Central memory CD8-positive, alpha-beta T cell (primary cell): ENCODE results near the gene SKIL.

Experiments
- ATAC-seq: fragments of 150-1000 bp; cut with Tn5 transposase; replicated peaks from 2 replicates; pipeline ENCODE4 v1.10.0; 2022; ENCODE audit warnings: mild to moderate bottlenecking, moderate FRiP score, moderate number of reproducible peaks; ENCODE audit not compliant: poor library complexity, severe bottlenecking; ENCODE audit errors: extremely low read depth
- DNase-seq, 2 donors: peaks; one replicate each; pipeline ENCODE4 v3.0.0; 2021; ENCODE audit warnings: low spot score in 2 of 2
- H3K27ac Mint-ChIP-seq: one replicate; pipeline ENCODE4 v1.8.0; 2022; ENCODE audit warnings: low read depth, mild to moderate bottlenecking, moderate library complexity, mixed read lengths
- H3K27me3 Mint-ChIP-seq: one replicate; pipeline ENCODE4 v1.8.0; 2022; ENCODE audit warnings: mixed read lengths
- H3K36me3 Mint-ChIP-seq: one replicate; pipeline ENCODE4 v1.8.0; 2022; ENCODE audit warnings: mild to moderate bottlenecking, moderate library complexity, mixed read lengths; ENCODE audit not compliant: insufficient read depth
- H3K4me1 Mint-ChIP-seq: one replicate; pipeline ENCODE4 v1.8.0; 2022; ENCODE audit warnings: mixed read lengths
- H3K4me3 Mint-ChIP-seq: one replicate; pipeline ENCODE4 v1.8.0; 2022; ENCODE audit warnings: mild to moderate bottlenecking, moderate library complexity, mixed read lengths
- H3K9me3 Mint-ChIP-seq: one replicate; pipeline ENCODE4 v1.8.0; 2022; ENCODE audit warnings: mixed read lengths

SKIL gene

GRCh38 chr3:170420307-170420821, 62.8 kb downstream of the SKIL start:
- Mint-ChIP-seq H3K27ac (no peak overlapping the region), H3K4me3 (no peak overlapping the region), H3K36me3 (no peaks in the 10 kb centered on the region), H3K9me3 (no peaks in the 10 kb centered on the region), H3K27me3 (peaks cover 66% of the 10 kb centered on the region), H3K4me1 (peaks cover 5% of the 10 kb centered on the region)
- no peak for ATAC-seq
- no peak for DNase-seq

GRCh38 chr3:170421111-170421641, 63.7 kb downstream of the SKIL start:
- no peaks in the 10 kb centered on the region for H3K9me3 Mint-ChIP-seq
- ATAC-seq (no peak), DNase-seq (no peak)
- H3K4me1 Mint-ChIP-seq, result peaks cover 5% of the 10 kb centered on the region
- peaks cover 64% of the 10 kb centered on the region for H3K27me3 Mint-ChIP-seq
- no peak overlapping the region for H3K4me3 Mint-ChIP-seq
- no peak overlapping the region for H3K27ac Mint-ChIP-seq
- H3K36me3 Mint-ChIP-seq, result no peaks in the 10 kb centered on the region

GRCh38 chr3:170421758-170422157, 64.2 kb downstream of the SKIL start:
- no peak overlapping the region for H3K27ac Mint-ChIP-seq
- no peak overlapping the region for H3K4me3 Mint-ChIP-seq
- peaks cover 5% of the 10 kb centered on the region for H3K4me1 Mint-ChIP-seq
- DNase-seq (no peak), ATAC-seq (no peak)
- no peaks in the 10 kb centered on the region for H3K9me3 Mint-ChIP-seq
- no peaks in the 10 kb centered on the region for H3K36me3 Mint-ChIP-seq
- H3K27me3 Mint-ChIP-seq, result peaks cover 61% of the 10 kb centered on the region

DNA sequence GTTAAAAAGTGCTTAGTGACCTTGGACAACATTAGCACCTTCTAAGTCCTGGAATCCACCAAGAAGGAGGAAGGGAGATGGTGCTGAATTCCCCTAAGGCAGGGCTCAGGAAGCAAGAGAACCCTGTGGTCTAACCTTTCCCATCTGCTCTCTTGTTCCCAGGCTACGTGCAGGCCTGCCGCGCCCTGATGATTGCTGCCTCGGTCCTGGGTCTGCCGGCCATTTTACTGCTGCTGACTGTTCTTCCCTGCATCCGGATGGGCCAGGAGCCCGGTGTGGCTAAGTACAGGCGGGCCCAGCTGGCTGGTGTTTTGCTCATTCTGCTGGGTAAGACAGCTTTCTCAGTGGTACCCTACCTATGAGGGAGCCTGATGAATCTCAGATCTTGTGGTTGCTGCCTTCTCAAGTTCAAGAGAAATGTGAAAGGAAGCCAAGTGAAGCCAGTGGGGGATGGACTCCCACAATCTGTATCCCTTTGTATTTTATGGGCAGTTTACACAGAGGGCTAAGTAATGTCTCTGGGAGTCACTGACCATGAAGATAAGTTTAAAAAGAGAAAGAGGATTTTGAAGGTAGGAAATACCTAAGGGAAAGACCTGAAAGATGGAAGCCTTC, 65.6 kb downstream of the SKIL start:
- H3K9me3 Mint-ChIP-seq, result no peaks in the 10 kb centered on the region
- ATAC-seq (no peak), DNase-seq (no peak)
- no peaks in the 10 kb centered on the region for H3K36me3 Mint-ChIP-seq
- H3K27ac Mint-ChIP-seq, result no peak overlapping the region
- no peak overlapping the region for H3K4me3 Mint-ChIP-seq
- peaks cover 48% of the 10 kb centered on the region for H3K27me3 Mint-ChIP-seq
- H3K4me1 Mint-ChIP-seq, result peaks cover 5% of the 10 kb centered on the region

- Mint-ChIP-seq H3K4me3 (no peak overlapping the region), H3K27me3 (peaks cover 30% of the 10 kb centered on the region), H3K36me3 (no peaks in the 10 kb centered on the region), H3K27ac (no peak overlapping the region), H3K9me3 (no peaks in the 10 kb centered on the region), H3K4me1 (peaks cover 6% of the 10 kb centered on the region)
- ATAC-seq, result no peak
- DNase-seq, result no peak
Measured at GRCh38 chr3:170424879-170425278, 67.4 kb downstream of the SKIL start.

DNA sequence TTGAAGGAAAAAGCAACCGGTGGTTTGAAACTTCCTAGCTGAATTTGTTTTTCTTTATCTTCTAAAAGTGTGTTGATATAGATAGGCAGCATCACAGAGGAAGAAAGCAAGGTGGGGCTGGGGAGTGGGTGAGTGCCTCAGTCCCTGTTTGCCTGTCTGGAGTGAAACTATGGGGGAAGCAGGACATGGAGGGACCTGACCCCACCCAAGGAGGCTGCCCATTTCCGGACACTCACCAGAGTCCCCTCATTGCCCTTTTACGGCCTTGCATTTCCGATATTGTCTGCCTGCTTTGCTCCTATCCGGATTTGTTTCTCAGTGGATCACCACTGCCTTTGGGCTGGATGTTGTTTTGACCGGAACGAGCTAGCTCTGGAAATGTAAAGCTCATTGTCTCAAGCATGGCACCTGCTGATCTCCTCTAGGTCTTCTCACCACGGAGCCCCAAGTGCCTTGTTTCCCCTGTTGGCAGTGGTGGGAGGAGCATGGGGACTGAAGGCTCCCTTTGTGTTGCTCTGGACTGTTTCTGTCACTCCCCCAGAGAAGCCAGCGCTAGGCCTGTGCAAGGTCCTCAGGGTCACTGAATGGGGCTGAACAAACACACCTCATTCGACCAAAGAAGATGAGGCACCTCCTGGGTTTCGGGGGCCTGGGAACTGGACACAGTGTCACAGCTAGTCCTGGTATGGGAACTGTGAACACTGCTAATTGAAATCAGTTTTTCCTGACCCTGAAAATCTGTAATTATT, 68.2 kb downstream of the SKIL start:
- peaks cover 6% of the 10 kb centered on the region for H3K4me1 Mint-ChIP-seq
- H3K9me3 Mint-ChIP-seq, result no peaks in the 10 kb centered on the region
- no peak for ATAC-seq
- DNase-seq, result no peak
- H3K4me3 Mint-ChIP-seq, result no peak overlapping the region
- no peaks in the 10 kb centered on the region for H3K36me3 Mint-ChIP-seq
- H3K27ac Mint-ChIP-seq, result no peak overlapping the region
- peaks cover 22% of the 10 kb centered on the region for H3K27me3 Mint-ChIP-seq

- Mint-ChIP-seq H3K9me3 (no peaks in the 10 kb centered on the region), H3K27ac (no peak overlapping the region), H3K27me3 (peaks cover 16% of the 10 kb centered on the region), H3K4me3 (no peak overlapping the region), H3K4me1 (peaks cover 6% of the 10 kb centered on the region), H3K36me3 (no peaks in the 10 kb centered on the region)
- no peak for DNase-seq
- no peak for ATAC-seq
Measured at GRCh38 chr3:170426240-170426797, 68.8 kb downstream of the SKIL start.

DNA sequence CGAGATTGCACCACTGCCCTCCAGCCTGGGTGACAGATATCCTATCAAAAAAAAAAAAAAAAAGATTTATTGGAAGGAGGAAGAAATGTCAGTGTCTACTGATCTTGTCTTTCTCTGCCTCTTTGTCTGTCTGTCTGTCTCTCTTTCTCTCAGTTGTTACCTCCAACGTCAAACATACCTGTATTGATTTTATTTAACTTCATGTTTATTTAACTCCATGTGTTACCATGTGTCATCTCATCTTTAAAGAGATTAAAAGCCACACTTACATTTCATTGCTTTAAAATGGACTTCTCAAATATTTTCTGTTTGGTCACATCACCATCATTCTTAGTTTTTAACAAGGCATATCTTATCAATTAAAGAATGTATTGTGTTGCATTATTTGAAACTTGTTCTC, 70.6 kb downstream of the SKIL start:
- H3K36me3 Mint-ChIP-seq, result no peaks in the 10 kb centered on the region
- H3K9me3 Mint-ChIP-seq, result no peaks in the 10 kb centered on the region
- ATAC-seq (no peak), DNase-seq (no peak)
- no peak overlapping the region for H3K27ac Mint-ChIP-seq
- peaks cover 9% of the 10 kb centered on the region for H3K27me3 Mint-ChIP-seq
- no peak overlapping the region for H3K4me3 Mint-ChIP-seq
- peaks cover 6% of the 10 kb centered on the region for H3K4me1 Mint-ChIP-seq

GRCh38 chr3:170429050-170429449, 71.5 kb downstream of the SKIL start:
- DNase-seq (no peak), ATAC-seq (no peak)
- peaks cover 6% of the 10 kb centered on the region for H3K4me1 Mint-ChIP-seq
- H3K9me3 Mint-ChIP-seq, result no peaks in the 10 kb centered on the region
- H3K27ac Mint-ChIP-seq, result no peak overlapping the region
- no peak overlapping the region for H3K4me3 Mint-ChIP-seq
- H3K36me3 Mint-ChIP-seq, result no peaks in the 10 kb centered on the region
- peaks cover 9% of the 10 kb centered on the region for H3K27me3 Mint-ChIP-seq

- peaks cover 6% of the 10 kb centered on the region for H3K4me1 Mint-ChIP-seq
- H3K9me3 Mint-ChIP-seq, result no peaks in the 10 kb centered on the region
- no peak for DNase-seq
- H3K27me3 Mint-ChIP-seq, result peaks cover 5% of the 10 kb centered on the region
- no peak overlapping the region for H3K27ac Mint-ChIP-seq
- H3K36me3 Mint-ChIP-seq, result no peaks in the 10 kb centered on the region
- no peak overlapping the region for H3K4me3 Mint-ChIP-seq
- ATAC-seq, result no peak
Measured at GRCh38 chr3:170431054-170431453, 73.5 kb downstream of the SKIL start.

GRCh38 chr3:170432416-170432815, 74.9 kb downstream of the SKIL start:
- DNase-seq (no peak), ATAC-seq (no peak)
- no peaks in the 10 kb centered on the region for H3K36me3 Mint-ChIP-seq
- no peak overlapping the region for H3K4me3 Mint-ChIP-seq
- no peak overlapping the region for H3K27ac Mint-ChIP-seq
- no peaks in the 10 kb centered on the region for H3K9me3 Mint-ChIP-seq
- peaks cover 2% of the 10 kb centered on the region for H3K27me3 Mint-ChIP-seq
- peaks cover 6% of the 10 kb centered on the region for H3K4me1 Mint-ChIP-seq

DNA sequence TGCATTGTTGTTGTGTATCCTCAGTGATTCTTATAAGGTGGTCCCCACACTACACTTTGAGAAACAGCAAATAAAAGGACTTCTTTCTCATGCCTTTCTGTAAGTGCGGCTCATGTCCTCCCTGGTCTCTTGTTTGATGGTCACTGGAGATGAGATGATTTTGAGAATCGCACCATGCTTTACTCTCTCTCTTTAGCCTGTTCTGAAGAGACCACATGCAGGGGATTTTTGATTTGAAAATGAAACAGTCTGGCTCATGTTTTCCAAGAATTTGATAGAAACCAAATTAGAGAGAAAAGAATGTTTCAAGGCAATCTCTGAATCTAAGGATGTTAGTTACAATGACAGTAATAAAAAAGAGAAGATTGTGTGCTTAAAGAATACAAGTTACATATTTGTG, 79.2 kb downstream of the SKIL start:
- H3K9me3 Mint-ChIP-seq, result no peaks in the 10 kb centered on the region
- H3K4me1 Mint-ChIP-seq, result no peaks in the 10 kb centered on the region
- ATAC-seq (no peak), DNase-seq (no peak)
- no peak overlapping the region for H3K4me3 Mint-ChIP-seq
- H3K27ac Mint-ChIP-seq, result no peak overlapping the region
- peaks cover 4% of the 10 kb centered on the region for H3K36me3 Mint-ChIP-seq
- peaks cover 31% of the 10 kb centered on the region for H3K27me3 Mint-ChIP-seq

DNA sequence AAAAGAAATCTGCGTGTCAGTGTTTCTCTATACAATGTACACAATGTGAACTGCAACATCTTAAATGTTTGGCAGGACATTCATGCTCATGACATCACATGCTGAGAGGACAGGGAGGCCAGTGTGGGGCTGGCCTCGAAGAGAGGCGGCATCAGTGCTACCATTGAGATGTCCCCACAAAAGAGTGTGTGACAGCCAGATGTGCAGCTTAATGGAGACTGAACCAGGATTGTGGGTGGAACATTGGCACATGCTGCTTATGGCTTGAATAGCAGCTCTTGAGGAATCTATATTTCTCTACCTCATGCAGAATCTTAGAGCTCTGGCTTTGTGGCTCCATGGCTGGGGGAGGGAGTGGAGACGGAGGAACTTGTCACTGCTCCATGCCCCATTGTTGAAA, 79.7 kb downstream of the SKIL start:
- DNase-seq (no peak), ATAC-seq (no peak)
- Mint-ChIP-seq H3K9me3 (no peaks in the 10 kb centered on the region), H3K4me3 (no peak overlapping the region), H3K36me3 (peaks cover 5% of the 10 kb centered on the region), H3K4me1 (no peaks in the 10 kb centered on the region), H3K27me3 (peaks cover 35% of the 10 kb centered on the region), H3K27ac (no peak overlapping the region)
